ENCODE results near the gene CNTRL.

DNA sequence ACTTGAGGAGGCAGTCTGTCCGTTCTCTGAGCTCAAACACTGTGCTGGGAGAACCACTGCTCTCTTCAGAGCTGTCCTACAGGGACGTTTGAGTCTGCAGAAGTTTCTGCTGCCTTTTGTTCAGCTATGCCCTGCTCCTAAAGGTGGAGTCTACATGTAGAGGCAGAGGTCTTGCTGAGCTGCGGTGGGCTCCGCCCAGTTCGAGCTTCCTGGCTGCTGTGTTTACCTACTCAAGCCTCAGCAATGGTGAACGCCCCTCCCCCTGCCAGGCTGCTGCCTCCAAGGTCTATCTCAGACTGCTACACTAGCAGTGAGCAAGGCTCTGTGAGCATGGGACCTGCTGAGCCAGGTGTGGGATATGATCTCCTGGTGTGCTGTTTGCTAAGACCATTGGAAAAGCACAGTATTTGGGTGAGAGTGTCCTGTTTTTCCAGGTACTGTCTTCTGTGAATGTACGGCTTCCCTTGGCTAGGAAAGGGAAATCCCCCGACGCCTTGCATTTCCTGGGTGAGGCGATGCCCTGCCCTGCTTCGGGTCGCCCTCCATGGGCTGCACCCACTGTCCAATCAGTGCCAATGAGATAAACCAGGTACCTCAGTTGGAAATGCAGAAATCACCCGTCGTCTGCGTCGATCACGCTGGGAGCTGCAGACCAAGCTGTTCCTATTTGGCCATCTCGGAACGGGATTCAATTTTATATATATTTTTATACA lies 58.5 kb downstream of the CNTRL start:
- TF ChIP-seq GATA2 (IDR thresholded peaks at IDR 0.05; ENCODE audit: low read depth, low read length) (no peak), GATA3 (IDR thresholded peaks at IDR 0.05; ENCODE audit: low read depth, low read length) (no peak)
